IPS-20b (cell line): Measurements from ENCODE around the gene OR10K2.
"Not testable (repeated sequence)": the region's sequence is repeated elsewhere in the genome, so short reads cannot be mapped to it uniquely, and the experiment has no call there.

Experiments used
- H3K27ac ChIP-seq: one replicate; pipeline ENCODE4 v1.5.1; 2013; ENCODE audit warnings: low read length
- H3K27me3 ChIP-seq: 2 replicates; pipeline ENCODE4 v1.6.1; 2013; ENCODE audit warnings: mild to moderate bottlenecking, low read length, inconsistent platforms; ENCODE audit not compliant: insufficient read depth
- H3K36me3 ChIP-seq: 2 replicates; pipeline ENCODE4 v1.6.1; 2013; ENCODE audit warnings: low read depth, mild to moderate bottlenecking, inconsistent platforms, low read length, moderate library complexity; ENCODE audit not compliant: insufficient read depth
- H3K4me1 ChIP-seq: 2 replicates; pipeline ENCODE4 v1.6.1; 2013; ENCODE audit warnings: mild to moderate bottlenecking, control low read depth, inconsistent platforms, low read length, moderate library complexity; ENCODE audit not compliant: insufficient read depth
- H3K4me3 ChIP-seq: 2 replicates; pipeline ENCODE4 v1.5.1; 2013; ENCODE audit warnings: mild to moderate bottlenecking, low read length, inconsistent platforms
- H3K9ac ChIP-seq: 2 replicates; pipeline ENCODE4 v1.6.1; 2013; ENCODE audit warnings: low read depth, mild to moderate bottlenecking, inconsistent platforms, low read length, moderate library complexity
- H3K9me3 ChIP-seq: 2 replicates; pipeline ENCODE4 v1.6.1; 2013; ENCODE audit warnings: mild to moderate bottlenecking, low read depth, low read length, inconsistent platforms; ENCODE audit not compliant: insufficient read depth

Gene OR10K2

DNA sequence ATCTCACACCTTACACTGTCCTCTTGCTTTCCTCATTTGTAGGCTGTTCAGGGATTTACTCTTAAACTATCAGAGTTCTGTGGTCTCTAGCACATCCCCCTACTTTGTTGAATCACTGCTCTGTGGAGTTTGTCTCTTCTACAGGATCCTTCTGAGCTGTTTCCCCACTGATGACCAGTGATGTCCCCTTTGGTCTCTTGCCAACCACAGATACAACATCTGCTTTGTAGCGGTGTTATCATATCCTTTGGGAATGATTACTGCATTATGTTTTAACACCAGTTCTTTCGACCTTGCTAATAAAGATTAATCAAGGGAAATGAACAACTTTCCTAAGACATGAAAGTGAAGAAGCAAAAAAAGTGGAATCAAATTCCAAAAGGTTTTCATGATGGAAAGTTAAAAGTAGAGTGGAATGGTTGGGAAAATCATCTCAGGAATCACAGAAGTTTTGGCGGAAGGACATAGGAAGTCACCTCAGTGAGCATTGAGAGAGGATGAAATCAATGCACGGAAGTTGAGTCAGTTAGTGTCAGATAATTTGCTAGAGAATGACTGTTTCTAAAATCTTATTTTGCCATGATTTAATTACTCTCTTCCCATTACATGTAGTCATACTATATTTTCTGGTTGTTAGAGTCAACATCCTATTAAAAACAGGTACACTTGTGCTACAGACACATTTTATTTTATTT lies 11.2 kb downstream of the OR10K2 start:
- no peaks in the 10 kb centered on the region for H3K27me3 ChIP-seq
- H3K4me3 ChIP-seq: no peak overlapping the region
- H3K4me1 ChIP-seq: no peaks in the 10 kb centered on the region; the same call in 1 of the 2 replicates
- no peaks in the 10 kb centered on the region for H3K36me3 ChIP-seq
- H3K27ac ChIP-seq: no peak overlapping the region
- H3K9me3 ChIP-seq: no peaks in the 10 kb centered on the region
- no peak overlapping the region for H3K9ac ChIP-seq

DNA sequence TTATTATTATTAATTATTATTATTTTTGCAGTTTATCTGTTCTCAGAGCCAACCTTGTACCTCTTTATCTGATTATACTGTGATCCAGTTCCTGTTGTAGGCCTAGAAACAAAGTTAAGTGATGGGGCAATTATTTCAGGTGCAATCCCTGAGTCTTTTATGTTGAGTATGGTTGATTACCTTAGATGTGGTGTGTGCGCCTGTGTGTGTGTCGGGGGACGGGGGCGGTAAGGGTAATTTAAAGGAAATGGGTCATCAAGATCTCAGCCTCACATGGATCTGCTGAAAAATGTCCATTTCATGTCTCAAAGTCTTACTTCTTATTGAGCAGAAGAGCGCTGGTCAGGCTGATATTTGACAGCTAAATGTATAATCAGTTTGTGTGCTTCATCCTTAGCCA lies 18.9 kb downstream of the OR10K2 start:
- Histone ChIP-seq H3K9me3 (no peaks in the 10 kb centered on the region), H3K36me3 (no peaks in the 10 kb centered on the region), H3K4me1 (no peaks in the 10 kb centered on the region; the same call in 1 of the 2 replicates), H3K4me3 (no peak overlapping the region), H3K9ac (no peak overlapping the region), H3K27ac (no peak overlapping the region), H3K27me3 (no peaks in the 10 kb centered on the region)

DNA sequence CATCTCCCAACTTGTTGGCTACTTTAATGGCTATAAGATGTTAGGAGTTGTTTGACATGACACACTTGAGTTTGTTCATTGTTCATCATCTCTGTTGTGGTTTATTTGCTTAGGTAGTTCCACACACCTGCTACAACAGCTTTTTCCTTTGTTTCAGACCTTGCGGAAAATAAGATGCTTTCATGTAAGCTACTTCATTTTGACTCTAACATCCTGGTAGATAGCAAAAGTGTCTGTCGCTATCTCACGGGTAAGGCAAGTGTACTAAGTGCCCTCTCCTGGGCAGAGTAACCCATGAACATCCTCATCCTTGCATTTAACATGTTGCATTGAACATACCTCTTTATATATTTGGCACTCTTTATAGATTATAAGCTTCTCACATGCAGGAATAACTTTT lies 25.2 kb downstream of the OR10K2 start:
- Histone ChIP-seq H3K9me3 (no peaks in the 10 kb centered on the region), H3K9ac (no peak overlapping the region), H3K36me3 (no peaks in the 10 kb centered on the region), H3K4me1 (no peaks in the 10 kb centered on the region), H3K27ac (no peak overlapping the region), H3K27me3 (no peaks in the 10 kb centered on the region), H3K4me3 (no peak overlapping the region)

DNA sequence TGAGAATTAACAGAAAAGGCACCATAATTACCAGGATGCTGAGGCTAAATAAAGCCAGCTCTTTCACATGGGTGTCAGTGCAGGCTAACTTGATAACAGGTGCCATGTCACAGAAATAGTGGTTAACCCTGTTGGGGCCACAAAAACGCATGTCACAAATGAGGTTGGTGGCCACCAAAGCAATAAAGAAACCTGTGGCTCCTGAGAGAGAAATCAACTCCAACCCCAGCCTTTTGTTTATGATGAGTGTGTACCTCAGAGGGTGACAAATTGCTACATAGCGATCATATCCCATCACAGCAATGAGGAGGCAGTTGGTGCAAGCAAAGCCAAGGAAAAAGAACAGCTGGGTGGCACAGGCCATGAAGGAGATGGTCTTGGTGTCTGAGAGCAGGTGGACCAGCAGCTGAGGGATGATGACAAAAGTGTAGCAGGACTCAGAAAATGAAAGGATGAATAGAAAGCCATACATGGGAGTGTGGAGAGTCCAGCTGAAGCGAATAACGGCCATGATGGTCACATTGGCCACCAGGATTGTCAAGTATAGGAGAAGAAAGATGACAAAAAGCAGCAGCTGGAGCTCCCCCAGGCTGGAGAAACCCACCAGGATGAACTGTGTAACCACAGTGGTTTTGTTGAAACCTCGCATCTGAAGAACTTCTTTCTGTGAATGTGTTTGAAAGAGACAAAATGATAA lies 27.1 kb downstream of the OR10K2 start, which contains the start of gene OR10T2:
TSS of gene OR10T2 (minus strand) at position 649 of the 697 bp plus-strand sequence. CDS start at position 649, 0 bp downstream.
- no peak within 1 kb of the TSS for H3K27ac ChIP-seq
- no peak within 1 kb of the TSS for H3K4me3 ChIP-seq
- H3K9me3 ChIP-seq: no peaks in the 10 kb centered on the region
- H3K9ac ChIP-seq: no peak within 1 kb of the TSS
- no peaks in the 10 kb centered on the region for H3K36me3 ChIP-seq
- H3K4me1 ChIP-seq: no peaks in the 10 kb centered on the region
- no peaks in the 10 kb centered on the region for H3K27me3 ChIP-seq

DNA sequence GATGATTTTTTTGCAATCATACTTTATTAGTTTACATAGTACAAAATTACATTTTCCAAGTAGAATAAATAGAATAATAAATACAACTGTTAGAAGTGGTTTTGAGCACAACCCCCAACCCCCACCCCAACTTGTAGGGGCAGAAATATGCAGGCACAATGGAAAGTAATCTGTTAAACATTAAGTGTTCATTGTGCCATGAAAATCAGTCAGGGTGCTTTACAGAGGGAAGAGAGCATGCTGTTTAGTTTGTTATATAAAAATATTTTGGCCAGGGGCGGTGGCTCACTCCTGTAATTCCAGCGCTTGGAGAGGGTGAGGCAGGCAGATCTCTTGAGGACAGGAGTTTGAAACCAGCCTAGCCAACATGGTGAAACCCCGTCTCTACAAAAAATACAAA lies 29.4 kb downstream of the OR10K2 start:
- H3K9ac ChIP-seq: no peak overlapping the region
- no peaks in the 10 kb centered on the region for H3K27me3 ChIP-seq
- no peaks in the 10 kb centered on the region for H3K36me3 ChIP-seq
- H3K27ac ChIP-seq: no peak overlapping the region
- no peak overlapping the region for H3K4me3 ChIP-seq
- no peaks in the 10 kb centered on the region for H3K9me3 ChIP-seq
- no peaks in the 10 kb centered on the region for H3K4me1 ChIP-seq

DNA sequence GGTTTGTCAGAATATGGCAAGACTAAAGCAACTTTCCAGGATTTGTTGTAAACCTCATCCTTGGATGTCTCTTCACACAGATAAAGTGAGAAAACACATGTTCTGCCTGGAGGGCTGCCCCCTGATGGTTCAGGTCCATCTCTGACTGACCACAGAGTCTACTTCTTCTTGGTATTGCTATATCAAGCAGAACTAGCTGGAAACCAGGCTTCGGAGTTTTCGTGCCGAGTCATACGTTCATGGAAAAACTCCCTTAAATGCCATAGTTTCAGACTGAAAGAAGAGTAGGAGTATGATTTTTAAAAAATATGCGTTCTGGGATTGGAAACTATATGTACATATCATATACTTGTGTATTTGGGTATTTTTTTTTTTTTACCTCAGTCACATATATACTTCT lies 32.6 kb downstream of the OR10K2 start:
- Histone ChIP-seq H3K9me3 (no peaks in the 10 kb centered on the region), H3K36me3 (no peaks in the 10 kb centered on the region), H3K9ac (no peak overlapping the region), H3K4me3 (no peak overlapping the region), H3K27me3 (no peaks in the 10 kb centered on the region), H3K4me1 (no peaks in the 10 kb centered on the region), H3K27ac (no peak overlapping the region)

DNA sequence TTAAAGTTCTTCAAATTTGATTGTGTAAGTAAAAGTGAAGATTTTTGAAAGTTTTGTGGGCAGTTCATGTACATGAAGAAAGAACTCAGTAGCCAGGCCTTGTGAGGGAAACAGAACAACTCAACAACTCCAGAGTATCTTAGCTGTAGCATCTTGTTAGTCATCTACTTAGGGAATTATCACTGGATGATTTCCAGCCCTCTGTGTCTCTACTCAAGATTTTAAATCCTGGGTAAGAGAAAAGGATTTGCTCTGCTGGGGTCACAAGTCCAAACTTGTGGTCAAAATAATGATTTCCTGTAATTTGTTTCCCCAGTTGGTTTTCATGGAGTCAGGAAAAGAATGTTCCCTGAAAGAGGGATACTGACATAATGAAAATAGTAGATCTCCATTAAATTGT lies 34.9 kb downstream of the OR10K2 start:
- H3K36me3 ChIP-seq: no peaks in the 10 kb centered on the region
- H3K9ac ChIP-seq: no peak overlapping the region
- no peak overlapping the region for H3K4me3 ChIP-seq
- no peak overlapping the region for H3K27ac ChIP-seq
- no peaks in the 10 kb centered on the region for H3K27me3 ChIP-seq
- no peaks in the 10 kb centered on the region for H3K4me1 ChIP-seq
- H3K9me3 ChIP-seq: no peaks in the 10 kb centered on the region

DNA sequence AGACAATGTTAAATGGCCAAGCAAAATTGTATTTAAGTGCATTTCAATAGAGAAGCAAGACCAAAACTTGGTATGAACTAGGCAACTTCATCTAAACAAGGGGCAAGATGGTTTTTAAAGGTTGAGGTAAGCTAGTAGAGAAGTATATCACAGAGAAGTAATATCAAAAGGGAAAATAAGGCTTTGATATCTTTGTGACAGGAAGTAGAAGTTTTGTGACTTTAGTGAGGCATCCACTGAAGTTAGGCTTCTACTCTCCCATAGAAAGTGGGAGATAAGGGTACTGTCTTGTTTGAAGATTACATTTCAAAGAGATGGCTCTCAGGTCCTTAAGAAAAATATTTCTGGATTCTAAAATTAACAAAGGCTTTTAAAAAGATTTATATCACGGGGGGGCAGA lies 35.7 kb downstream of the OR10K2 start:
- Histone ChIP-seq H3K27ac (no peak overlapping the region), H3K4me1 (no peaks in the 10 kb centered on the region), H3K27me3 (no peaks in the 10 kb centered on the region), H3K4me3 (no peak overlapping the region), H3K9ac (no peak overlapping the region), H3K36me3 (no peaks in the 10 kb centered on the region), H3K9me3 (no peaks in the 10 kb centered on the region)

DNA sequence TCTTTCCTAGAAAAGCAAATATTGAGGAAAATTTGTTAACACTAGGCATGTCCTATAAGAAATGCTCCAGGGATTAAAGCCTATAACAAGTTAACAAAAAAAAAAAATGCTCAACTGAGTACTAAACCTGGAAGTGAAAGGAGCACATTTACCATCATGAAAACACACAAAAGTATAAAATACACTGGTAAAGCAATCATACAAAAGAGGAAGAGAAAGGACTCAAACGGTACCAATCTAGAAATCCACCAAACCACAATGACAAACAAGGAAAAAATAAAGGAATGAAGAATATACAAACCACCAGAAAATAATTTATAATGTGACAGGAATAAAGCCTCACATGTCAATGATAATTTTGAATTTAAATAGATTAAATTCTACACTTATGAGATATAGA lies 51.2 kb downstream of the OR10K2 start:
- Histone ChIP-seq H3K9ac (no peak overlapping the region), H3K4me3 (no peak overlapping the region), H3K36me3 (no peaks in the 10 kb centered on the region), H3K27me3 (no peaks in the 10 kb centered on the region), H3K4me1 (no peaks in the 10 kb centered on the region), H3K9me3 (no peaks in the 10 kb centered on the region), H3K27ac (no peak overlapping the region)

DNA sequence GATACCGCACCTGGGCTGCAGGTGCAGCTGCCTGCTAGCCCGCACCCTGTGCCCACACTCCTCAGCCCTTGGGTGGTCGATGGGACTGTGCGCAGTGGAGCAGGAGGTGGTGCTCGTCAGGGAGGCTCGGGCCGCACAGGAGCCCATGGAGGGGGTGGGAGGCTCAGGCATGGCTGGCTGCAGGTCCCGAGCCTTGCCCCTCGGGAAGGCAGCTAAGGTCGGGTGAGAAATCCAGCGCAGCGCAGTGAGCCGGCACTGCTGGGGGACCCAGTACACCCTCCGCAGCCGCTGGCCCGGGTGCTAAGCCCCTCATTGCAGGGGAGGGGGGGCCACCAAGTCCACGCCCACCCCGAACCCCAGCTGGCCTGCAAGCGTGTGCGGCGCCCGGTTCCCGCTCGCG lies 51.9 kb downstream of the OR10K2 start:
- H3K36me3 ChIP-seq, H3K9ac ChIP-seq, H3K4me3 ChIP-seq, H3K27ac ChIP-seq, H3K27me3 ChIP-seq, H3K4me1 ChIP-seq, H3K9me3 ChIP-seq: not testable (repeated sequence)

DNA sequence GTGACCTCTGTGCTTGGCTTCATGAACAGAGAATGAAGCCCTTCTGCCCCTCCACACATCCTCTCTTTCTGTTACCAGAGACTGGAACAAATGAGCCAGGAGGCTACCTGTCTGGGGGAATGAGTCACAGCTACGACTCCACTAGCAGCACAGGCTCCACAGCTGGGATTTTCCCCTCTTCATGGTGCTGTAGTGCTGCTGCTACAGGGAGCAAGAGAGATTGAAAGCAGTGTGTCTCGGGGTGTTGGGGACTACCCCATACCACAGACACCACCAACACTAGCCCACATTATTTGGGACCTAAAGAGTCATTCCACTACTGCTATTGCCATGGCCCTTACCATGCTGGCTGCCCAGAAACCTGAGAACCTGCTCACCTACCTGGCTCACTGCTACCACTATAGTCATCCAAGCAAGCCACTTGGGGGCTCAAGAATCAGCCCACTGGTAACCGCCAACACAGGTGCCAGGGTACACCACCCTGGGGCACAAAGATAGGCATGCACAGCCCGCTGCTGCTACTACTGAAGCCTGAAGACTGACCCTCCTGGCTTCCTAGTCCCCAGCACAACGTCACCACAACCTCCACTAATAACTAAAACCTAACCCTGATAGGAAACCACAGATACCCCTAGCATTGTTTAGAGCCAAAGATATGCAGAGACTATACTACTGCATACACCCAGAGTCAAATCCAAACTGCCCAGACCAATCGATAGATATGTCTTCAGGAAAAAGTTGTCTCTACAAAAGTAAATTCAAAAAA lies 54.7 kb downstream of the OR10K2 start:
- H3K9ac ChIP-seq: no peak overlapping the region
- H3K27ac ChIP-seq: no peak overlapping the region
- no peak overlapping the region for H3K4me3 ChIP-seq
- H3K9me3 ChIP-seq: no peaks in the 10 kb centered on the region
- no peaks in the 10 kb centered on the region for H3K27me3 ChIP-seq
- no peaks in the 10 kb centered on the region for H3K4me1 ChIP-seq
- H3K36me3 ChIP-seq: no peaks in the 10 kb centered on the region
